Measurements from ENCODE around the gene ILF3. TPM values are rescaled to one million over a fixed set of nuclear protein-coding genes. Genes with fewer than 3 reads are reported as not detected.

Gene ILF3
- total RNA-seq, 2 experiments from 2014 or later, result 464 to 491 TPM

- Histone ChIP-seq H3K36me3 (ENCODE audit: insufficient read depth, low read length) (peaks cover 19% of the 10 kb centered on the region), H3K9me3 (ENCODE audit: control insufficient read depth in 1 of 2, insufficient read depth in 1 of 2, low read length in 2 of 2) (no peaks in the 10 kb centered on the region), H3K27me3 (ENCODE audit: control insufficient read depth in 1 of 2, insufficient read depth in 2 of 2, low read length in 2 of 2) (no peaks in the 10 kb centered on the region), H3K4me1 (ENCODE audit: insufficient read depth, low read length) (peaks cover 8% of the 10 kb centered on the region), H3K4me3 (ENCODE audit: low read length) (no peak overlapping the region), H3K27ac (ENCODE audit: low read depth in 1 of 2, low read length in 2 of 2) (no peak overlapping the region)
- no peaks in the 10 kb centered on the region for H3K9me3 Mint-ChIP-seq
- DNase-seq (no peak), ATAC-seq (ENCODE audit: poor library complexity) (no peak)
- ChIA-PET POLR2A (no interaction called here), CTCF (no interaction called here)
- H3K36me3 Mint-ChIP-seq (ENCODE audit: low read depth), result peaks cover 13% of the 10 kb centered on the region
- H3K27ac Mint-ChIP-seq, result peak overlapping the region; percentile 90
- H3K27me3 Mint-ChIP-seq, result no peaks in the 10 kb centered on the region
- TF ChIP-seq CTCF (IDR thresholded peaks at IDR 0.05), result no peak
- no peak overlapping the region for H3K4me3 Mint-ChIP-seq
- H3K4me1 Mint-ChIP-seq (ENCODE audit: low read depth), result peaks cover 17% of the 10 kb centered on the region
- intact Hi-C loops (cut with DNase I, micrococcal nuclease), result no loop called here
These were observed 58.6 kb downstream of the ILF3 start for GRCh38 chr19:10712754-10713153.

- CTCF ChIA-PET, result no interaction called here
- peaks cover 13% of the 10 kb centered on the region for H3K36me3 Mint-ChIP-seq (ENCODE audit: low read depth)
- intact Hi-C loops (cut with DNase I, micrococcal nuclease), result no loop called here
These were observed 59.2 kb downstream of the ILF3 start for GRCh38 chr19:10713317-10713716.

GRCh38 chr19:10717054-10717355 lies 62.9 kb downstream of the ILF3 start:
- Histone ChIP-seq H3K9me3 (ENCODE audit: control insufficient read depth in 1 of 2, insufficient read depth in 1 of 2, low read length in 2 of 2) (no peaks in the 10 kb centered on the region), H3K4me1 (ENCODE audit: insufficient read depth, low read length) (peaks cover 43% of the 10 kb centered on the region), H3K27ac (ENCODE audit: low read depth in 1 of 2, low read length in 2 of 2) (no peak overlapping the region), H3K4me3 (ENCODE audit: low read length) (peak overlapping the region; percentile 25), H3K36me3 (ENCODE audit: insufficient read depth, low read length) (peaks cover 22% of the 10 kb centered on the region), H3K27me3 (ENCODE audit: control insufficient read depth in 1 of 2, insufficient read depth in 2 of 2, low read length in 2 of 2) (no peaks in the 10 kb centered on the region)
- POLR2A ChIA-PET, result interaction anchor here (0.6 to 3.9 kb wide), 25 partner anchors 13 to 174 kb away, joined by 3 to 80 read pairs (median 6); partner anchors contain the start of genes CARM1, CDKN2D, QTRT1 and TMED1
- Mint-ChIP-seq H3K27ac (peak overlapping the region; percentile 78), H3K4me1 (ENCODE audit: low read depth) (peaks cover 44% of the 10 kb centered on the region), H3K36me3 (ENCODE audit: low read depth) (peaks cover 16% of the 10 kb centered on the region), H3K4me3 (peak overlapping the region; percentile 94), H3K9me3 (no peaks in the 10 kb centered on the region), H3K27me3 (no peaks in the 10 kb centered on the region)
- no peak for DNase-seq
- no peak for ATAC-seq (ENCODE audit: poor library complexity)
- CTCF ChIA-PET, result interaction anchor here (0.5 to 5.2 kb wide), 32 partner anchors 11 to 313 kb away, joined by 3 to 45 read pairs (median 4); partner anchors contain the start of genes CDC37, QTRT1 and TMED1
- intact Hi-C loops (cut with DNase I, micrococcal nuclease), result loop anchor here (1.0 to 2.0 kb wide), 8 partner anchors 14 to 147 kb away; partner anchors contain the start of gene TMED1 (in 1 of the 2)
- TF ChIP-seq CTCF (IDR thresholded peaks at IDR 0.05), result no peak

More at GRCh38 chr19:10713317-10713716, 59.2 kb downstream of the ILF3 start:
- POLR2A ChIA-PET, result no interaction called here
- Histone ChIP-seq H3K27ac (ENCODE audit: low read depth in 1 of 2, low read length in 2 of 2) (no peak overlapping the region), H3K27me3 (ENCODE audit: control insufficient read depth in 1 of 2, insufficient read depth in 2 of 2, low read length in 2 of 2) (no peaks in the 10 kb centered on the region), H3K9me3 (ENCODE audit: control insufficient read depth in 1 of 2, insufficient read depth in 1 of 2, low read length in 2 of 2) (no peaks in the 10 kb centered on the region), H3K36me3 (ENCODE audit: insufficient read depth, low read length) (peaks cover 19% of the 10 kb centered on the region), H3K4me1 (ENCODE audit: insufficient read depth, low read length) (peaks cover 8% of the 10 kb centered on the region), H3K4me3 (ENCODE audit: low read length) (no peak overlapping the region)
- DNase-seq, result peak in 3 of 14 experiments; percentile 47 to 75 (median 57)
- H3K4me1 Mint-ChIP-seq (ENCODE audit: low read depth), result peaks cover 17% of the 10 kb centered on the region
- H3K4me3 Mint-ChIP-seq, result peak overlapping the region; percentile 20
- TF ChIP-seq CTCF (IDR thresholded peaks at IDR 0.05), result no peak
- peak; percentile 1 for ATAC-seq (ENCODE audit: poor library complexity)
- H3K9me3 Mint-ChIP-seq, result no peaks in the 10 kb centered on the region
- no peaks in the 10 kb centered on the region for H3K27me3 Mint-ChIP-seq
- peak overlapping the region; percentile 90 for H3K27ac Mint-ChIP-seq

Data from CD4-positive, alpha-beta T cell (primary cell).